NAMALWA (cell line): Measurements from ENCODE around the gene HARBI1.

Experiments
- DNase-seq: peaks from one replicate; pipeline ENCODE4 v3.0.0-alpha.2; 2015; ENCODE audit warnings: low spot score

The HARBI1 gene

GRCh38 chr11:46617134-46617971, at the start of gene HARBI1, which contains the start of gene ATG13:
HARBI1 (minus strand) TSS chr11:46617227; CDS start chr11:46616237, 990 bp downstream.
ATG13 (plus strand) TSS chr11:46617553; CDS start chr11:46644292, 26,739 bp downstream.
- peak; percentile 91 for DNase-seq

GRCh38 chr11:46666516-46666915, 49.5 kb upstream of the HARBI1 start:
- DNase-seq = no peak

- no peak for DNase-seq
Observed at GRCh38 chr11:46665356-46665755, 48.3 kb upstream of the HARBI1 start.

- no peak for DNase-seq
Observed at GRCh38 chr11:46664612-46665011, 47.6 kb upstream of the HARBI1 start.

GRCh38 chr11:46663277-46663940, 46.4 kb upstream of the HARBI1 start:
- DNase-seq = no peak

GRCh38 chr11:46662366-46662765, 45.3 kb upstream of the HARBI1 start:
- DNase-seq = no peak

- DNase-seq = no peak
Observed at GRCh38 chr11:46661836-46662235, 44.8 kb upstream of the HARBI1 start.

GRCh38 chr11:46659908-46660307, 42.9 kb upstream of the HARBI1 start:
- no peak for DNase-seq

GRCh38 chr11:46658259-46658658, 41.2 kb upstream of the HARBI1 start:
- no peak for DNase-seq

GRCh38 chr11:46657186-46657585, 40.2 kb upstream of the HARBI1 start:
- no peak for DNase-seq

- DNase-seq = no peak
Observed at GRCh38 chr11:46655631-46656030, 38.6 kb upstream of the HARBI1 start.

GRCh38 chr11:46649180-46649738, 32.2 kb upstream of the HARBI1 start:
- no peak for DNase-seq

GRCh38 chr11:46643986-46644385, 27.0 kb upstream of the HARBI1 start:
- no peak for DNase-seq

GRCh38 chr11:46643531-46643930, 26.5 kb upstream of the HARBI1 start:
- no peak for DNase-seq

GRCh38 chr11:46642627-46643335, 25.8 kb upstream of the HARBI1 start:
- DNase-seq = no peak

GRCh38 chr11:46641639-46642038, 24.6 kb upstream of the HARBI1 start:
- no peak for DNase-seq

- DNase-seq = no peak
Observed at GRCh38 chr11:46640036-46640788, 23.2 kb upstream of the HARBI1 start.

- no peak for DNase-seq
Observed at GRCh38 chr11:46639197-46639839, 22.3 kb upstream of the HARBI1 start.

- DNase-seq = no peak
Observed at GRCh38 chr11:46637546-46637945, 20.5 kb upstream of the HARBI1 start.

- no peak for DNase-seq
Observed at GRCh38 chr11:46635557-46636139, 18.6 kb upstream of the HARBI1 start.
